Lower leg skin (tissue), 3 donors: ENCODE data around the gene NOX4.

Experiments
- CTCF ChIP-seq, 3 donors: fragments of 450-650 bp; IDR thresholded peaks; one replicate each; pipeline ENCODE4 v1.5.1; 2016; ENCODE audit warnings: antibody characterized with exemption in 3 of 3, mild to moderate bottlenecking in 3 of 3, moderate library complexity in 2 of 3
- POLR2A ChIP-seq, 2 donors: fragments of 450-650 bp; IDR thresholded peaks; one replicate each; pipeline ENCODE4 v1.6.1; 2016 to 2017; ENCODE audit warnings: antibody characterized with exemption in 2 of 2, mild to moderate bottlenecking in 1 of 2, moderate library complexity in 1 of 2

GRCh38 chr11:89500336-89500735 lies 9.2 kb upstream of the NOX4 start:
- TF ChIP-seq CTCF (IDR thresholded peaks at IDR 0.05): no peak
- no peak for TF ChIP-seq POLR2A (IDR thresholded peaks at IDR 0.05)
